ENCODE results near the gene SPSB4. TPM values are rescaled to one million over a fixed set of nuclear protein-coding genes. Genes with fewer than 3 reads are reported as not detected.

SPSB4 gene
- total and polyA plus RNA-seq, 7 donors, result 0.10 to 1.4 (median 0.44) TPM; not detected in 1

DNA sequence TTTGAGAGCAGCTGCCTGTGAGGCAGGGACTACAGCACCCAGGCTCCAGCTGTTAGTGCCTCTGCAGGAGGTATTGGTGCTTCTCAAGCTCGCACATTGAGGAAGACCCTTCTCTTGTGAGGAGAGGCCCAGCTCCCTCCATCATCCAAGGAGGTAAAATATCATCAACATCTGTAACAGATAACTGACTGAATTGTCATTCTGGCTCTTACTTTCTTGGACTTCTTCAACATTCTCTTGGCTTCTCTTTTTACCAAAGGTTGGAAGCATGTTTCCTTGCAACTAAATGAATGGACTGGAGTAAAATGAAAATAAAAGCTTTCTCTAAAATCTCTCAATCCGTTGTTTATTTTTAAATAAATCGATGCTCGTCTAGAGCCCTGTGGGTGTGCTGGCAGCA is 127.4 kb downstream of the SPSB4 start:
- intact Hi-C loops (cut with DNase I), result no loop called here
- 68 to 83% methylated on average over 4 of the region's 4 CpGs for WGBS, 2 donors
- no peak for DNase-seq
- no peaks in the 10 kb centered on the region for H3K27me3 ChIP-seq
- no peaks in the 10 kb centered on the region for H3K36me3 ChIP-seq
- H3K9me3 ChIP-seq, result peaks cover 0 to 8% (median 3%) of the 10 kb centered on the region in 4 donors
- no peaks in the 10 kb centered on the region for H3K4me1 ChIP-seq
- H3K4me3 ChIP-seq, result no peak overlapping the region
- no peak overlapping the region for H3K27ac ChIP-seq
- no peak for TF ChIP-seq EP300 (IDR thresholded peaks at IDR 0.05)
- no peak for TF ChIP-seq POLR2A (IDR thresholded peaks at IDR 0.05)
- TF ChIP-seq, protein P1, sequence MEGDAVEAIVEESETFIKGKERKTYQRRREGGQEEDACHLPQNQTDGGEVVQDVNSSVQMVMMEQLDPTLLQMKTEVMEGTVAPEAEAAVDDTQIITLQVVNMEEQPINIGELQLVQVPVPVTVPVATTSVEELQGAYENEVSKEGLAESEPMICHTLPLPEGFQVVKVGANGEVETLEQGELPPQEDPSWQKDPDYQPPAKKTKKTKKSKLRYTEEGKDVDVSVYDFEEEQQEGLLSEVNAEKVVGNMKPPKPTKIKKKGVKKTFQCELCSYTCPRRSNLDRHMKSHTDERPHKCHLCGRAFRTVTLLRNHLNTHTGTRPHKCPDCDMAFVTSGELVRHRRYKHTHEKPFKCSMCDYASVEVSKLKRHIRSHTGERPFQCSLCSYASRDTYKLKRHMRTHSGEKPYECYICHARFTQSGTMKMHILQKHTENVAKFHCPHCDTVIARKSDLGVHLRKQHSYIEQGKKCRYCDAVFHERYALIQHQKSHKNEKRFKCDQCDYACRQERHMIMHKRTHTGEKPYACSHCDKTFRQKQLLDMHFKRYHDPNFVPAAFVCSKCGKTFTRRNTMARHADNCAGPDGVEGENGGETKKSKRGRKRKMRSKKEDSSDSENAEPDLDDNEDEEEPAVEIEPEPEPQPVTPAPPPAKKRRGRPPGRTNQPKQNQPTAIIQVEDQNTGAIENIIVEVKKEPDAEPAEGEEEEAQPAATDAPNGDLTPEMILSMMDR (IDR thresholded peaks at IDR 0.05), result no peak
- TF ChIP-seq POLR2AphosphoS5 (IDR thresholded peaks at IDR 0.05), result no peak

DNA sequence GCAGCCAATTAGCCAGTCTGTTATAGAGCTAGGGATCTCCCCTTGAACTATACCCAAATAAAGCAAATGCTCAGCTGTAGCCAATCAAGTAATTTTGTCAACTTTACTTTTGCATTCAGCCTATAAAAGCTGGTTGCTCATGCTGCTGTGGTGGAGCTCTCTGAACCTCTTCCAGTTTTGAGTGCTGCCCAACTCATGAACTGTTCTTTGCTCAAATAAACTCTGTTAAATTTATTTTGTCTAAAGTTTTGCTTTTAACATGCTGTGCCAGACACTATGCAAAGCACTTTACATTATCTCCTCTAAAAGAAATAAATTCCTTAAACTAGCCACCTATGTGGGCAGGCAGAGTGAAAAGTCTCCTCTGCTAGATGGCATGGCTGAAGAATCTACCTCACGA is 128.8 kb downstream of the SPSB4 start:
- DNase-seq, result no peak
- Histone ChIP-seq H3K36me3 (no peaks in the 10 kb centered on the region), H3K4me3 (no peak overlapping the region), H3K27me3 (no peaks in the 10 kb centered on the region), H3K4me1 (no peaks in the 10 kb centered on the region), H3K27ac (no peak overlapping the region), H3K9me3 (peaks cover 0 to 8% (median 3%) of the 10 kb centered on the region in 4 donors)
- 88 to 90% methylated on average over 1 of the region's 1 CpG for WGBS, 2 donors
- intact Hi-C loops (cut with DNase I), result no loop called here
- no peak for TF ChIP-seq POLR2A (IDR thresholded peaks at IDR 0.05)
- no peak for TF ChIP-seq POLR2AphosphoS5 (IDR thresholded peaks at IDR 0.05)
- TF ChIP-seq, protein P1 (IDR thresholded peaks at IDR 0.05), result no peak
- TF ChIP-seq EP300 (IDR thresholded peaks at IDR 0.05), result no peak

DNA sequence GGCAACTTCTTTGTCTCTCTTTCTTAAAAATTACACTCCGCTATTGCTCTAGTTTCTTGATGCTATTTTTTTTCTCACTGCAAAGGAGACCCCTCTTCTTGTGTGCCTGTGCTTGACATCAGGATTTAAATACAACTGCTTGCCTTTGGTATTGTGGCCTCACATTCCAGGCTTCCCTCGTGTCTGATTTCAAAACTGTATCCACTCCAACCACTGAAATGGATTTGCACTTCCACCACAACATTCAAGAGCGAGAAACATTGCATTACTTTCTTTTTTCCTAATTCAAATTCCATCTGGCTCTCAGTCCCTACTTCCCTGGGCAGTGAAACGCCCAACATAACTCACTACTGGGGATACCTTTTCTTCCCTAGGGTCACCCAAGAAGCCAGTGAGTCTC is 130.0 kb downstream of the SPSB4 start:
- Histone ChIP-seq H3K27me3 (no peaks in the 10 kb centered on the region), H3K4me1 (no peaks in the 10 kb centered on the region), H3K9me3 (peaks cover 0 to 8% (median 3%) of the 10 kb centered on the region in 4 donors), H3K36me3 (no peaks in the 10 kb centered on the region), H3K4me3 (no peak overlapping the region), H3K27ac (no peak overlapping the region)
- DNase-seq, result no peak
- intact Hi-C loops (cut with DNase I), result no loop called here
- WGBS, 2 donors, result 65 to 84% methylated on average over 4 of the region's 4 CpGs
- TF ChIP-seq POLR2A (IDR thresholded peaks at IDR 0.05), result no peak
- no peak for TF ChIP-seq POLR2AphosphoS5 (IDR thresholded peaks at IDR 0.05)
- TF ChIP-seq, protein P1 (IDR thresholded peaks at IDR 0.05), result no peak
- TF ChIP-seq EP300 (IDR thresholded peaks at IDR 0.05), result no peak

DNA sequence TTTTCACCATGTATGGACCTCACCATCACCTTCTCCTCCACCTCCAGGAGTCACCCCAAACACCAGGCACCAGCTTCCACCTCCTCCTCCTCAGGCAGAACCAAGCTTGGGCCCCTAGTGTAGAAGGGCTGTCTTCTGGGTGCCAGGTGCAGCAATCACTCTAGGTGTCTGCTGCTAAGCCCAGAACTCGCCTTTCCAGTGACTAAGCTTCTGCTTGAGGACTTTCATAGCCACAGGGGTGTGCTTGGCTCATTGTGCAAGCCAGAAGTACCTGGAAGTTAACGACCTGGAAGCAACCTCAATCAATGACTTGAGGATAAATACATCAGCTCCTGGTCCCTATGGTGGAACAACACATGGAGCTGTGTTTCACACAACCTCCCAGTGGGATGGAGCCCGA is 130.7 kb downstream of the SPSB4 start:
- peaks cover 0 to 8% (median 3%) of the 10 kb centered on the region in 4 donors for H3K9me3 ChIP-seq
- WGBS, 2 donors, result 47 to 72% methylated on average over 3 of the region's 3 CpGs
- no peaks in the 10 kb centered on the region for H3K4me1 ChIP-seq
- intact Hi-C loops (cut with DNase I), result no loop called here
- DNase-seq, result no peak
- no peaks in the 10 kb centered on the region for H3K27me3 ChIP-seq
- H3K36me3 ChIP-seq, result no peaks in the 10 kb centered on the region
- no peak for TF ChIP-seq EP300 (IDR thresholded peaks at IDR 0.05)
- TF ChIP-seq POLR2AphosphoS5 (IDR thresholded peaks at IDR 0.05), result no peak
- TF ChIP-seq, protein P1 (IDR thresholded peaks at IDR 0.05), result no peak
- no peak for TF ChIP-seq POLR2A (IDR thresholded peaks at IDR 0.05)
- H3K4me3 ChIP-seq, result no peak overlapping the region
- no peak overlapping the region for H3K27ac ChIP-seq

DNA sequence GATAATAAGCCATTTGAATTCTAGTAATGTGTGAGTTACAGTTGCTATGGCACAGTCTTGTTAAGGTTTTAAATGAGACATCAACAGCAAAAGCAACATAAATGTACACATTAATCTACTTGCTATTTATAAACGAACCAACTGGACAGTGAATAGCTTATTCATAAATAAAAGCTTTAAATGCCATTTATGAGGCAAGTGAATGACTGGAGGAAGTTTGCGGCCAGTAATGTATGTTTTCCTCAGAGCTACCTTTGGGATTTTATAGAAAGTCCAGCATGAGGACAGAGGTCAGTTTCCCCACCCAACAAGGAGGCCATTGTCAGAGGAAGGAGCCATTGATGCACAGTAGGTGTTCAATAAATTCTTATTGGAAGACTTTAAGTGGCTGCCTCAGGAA is 132.5 kb downstream of the SPSB4 start:
- Histone ChIP-seq H3K4me3 (no peak overlapping the region), H3K27me3 (no peaks in the 10 kb centered on the region), H3K36me3 (no peaks in the 10 kb centered on the region), H3K9me3 (peaks cover 0 to 8% (median 3%) of the 10 kb centered on the region in 4 donors), H3K4me1 (no peaks in the 10 kb centered on the region), H3K27ac (no peak overlapping the region)
- WGBS, 2 donors, result 49 to 65% methylated on average over 2 of the region's 2 CpGs
- intact Hi-C loops (cut with DNase I), result no loop called here
- DNase-seq, result no peak
- TF ChIP-seq POLR2AphosphoS5 (IDR thresholded peaks at IDR 0.05) (no peak), POLR2A (IDR thresholded peaks at IDR 0.05) (no peak), EP300 (IDR thresholded peaks at IDR 0.05) (no peak)
- TF ChIP-seq, protein P1 (IDR thresholded peaks at IDR 0.05), result no peak
